ENCODE data around the gene PPM1K.
A peak's percentile ranks its signal among the peaks of the same experiment; 100 is the strongest.

Gene PPM1K

DNA sequence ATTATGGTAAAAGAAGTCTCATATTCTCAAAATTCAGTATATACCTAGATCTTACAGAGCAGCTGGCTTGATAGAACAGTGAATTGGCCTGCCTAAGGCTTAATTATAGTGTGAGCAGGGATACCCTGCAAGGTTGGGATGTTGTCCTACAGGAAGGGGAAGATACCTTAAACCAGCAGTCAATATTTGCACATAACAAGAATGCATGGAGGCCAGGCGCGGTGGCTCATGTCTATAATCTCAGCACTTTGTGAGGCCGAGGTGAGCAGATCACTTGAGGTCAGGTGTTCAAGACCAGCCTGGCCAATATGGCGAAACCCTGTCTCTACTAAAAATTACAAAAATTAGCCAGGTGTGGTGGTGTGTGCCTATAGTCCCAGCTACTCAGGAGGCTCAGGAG, 67.2 kb downstream of the PPM1K start:
- no peak for DNase-seq (ENCODE audit: low spot score)

DNA sequence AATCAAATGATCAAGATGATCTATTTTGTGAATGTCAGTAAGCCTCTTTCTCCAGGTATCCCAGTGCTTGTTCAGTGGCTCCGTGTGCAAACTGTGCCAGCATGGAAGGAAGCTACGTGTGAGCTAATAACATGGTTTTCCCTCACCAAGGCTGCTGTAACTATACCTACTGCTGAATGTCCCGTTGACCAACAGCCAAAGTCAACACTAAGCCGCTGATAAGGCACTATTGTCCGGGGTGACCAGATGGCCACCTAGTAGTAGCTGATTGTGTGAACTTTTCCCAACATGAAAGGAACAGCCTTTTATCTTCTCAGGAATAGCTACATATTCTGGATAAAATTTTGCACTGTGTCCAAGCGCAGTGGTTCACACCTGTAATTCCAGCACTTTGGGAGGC, 68.0 kb downstream of the PPM1K start:
- no peak for DNase-seq (ENCODE audit: low spot score)

DNA sequence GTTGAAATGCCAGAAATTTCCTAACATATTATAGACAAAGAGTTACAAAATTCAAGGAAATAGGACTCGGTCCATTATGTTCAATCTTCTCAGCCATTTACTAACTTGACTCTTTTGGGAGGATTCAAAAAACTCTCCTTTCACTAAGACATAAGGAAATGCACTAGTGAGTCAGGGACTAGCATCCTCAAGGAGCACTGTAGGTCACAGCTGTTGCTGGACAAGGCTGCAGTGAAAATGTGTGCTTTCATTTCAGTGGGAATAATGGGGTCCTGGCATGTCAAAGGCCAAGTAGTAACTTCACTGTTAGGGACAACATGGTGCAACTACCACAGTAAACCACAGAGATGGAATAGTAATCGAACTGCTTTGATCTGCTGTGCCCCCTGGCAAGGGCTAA, 69.0 kb downstream of the PPM1K start:
- DNase-seq (ENCODE audit: low spot score) = no peak

DNA sequence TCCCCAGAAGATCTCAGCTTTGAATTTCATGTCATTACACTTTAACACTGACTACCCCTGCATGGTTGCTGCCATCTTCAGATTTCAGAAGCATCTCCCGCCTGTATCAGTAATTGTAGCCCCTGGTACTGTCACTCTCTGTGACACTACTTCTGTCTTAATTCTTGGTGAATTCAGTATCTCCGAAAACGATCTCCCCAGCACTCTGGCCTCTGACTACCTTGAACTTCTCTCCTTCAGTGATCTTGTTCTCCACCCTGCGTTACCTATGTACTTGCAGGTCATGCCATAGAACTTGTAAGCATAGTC, 72.2 kb downstream of the PPM1K start:
- no peak for DNase-seq (ENCODE audit: low spot score)

DNA sequence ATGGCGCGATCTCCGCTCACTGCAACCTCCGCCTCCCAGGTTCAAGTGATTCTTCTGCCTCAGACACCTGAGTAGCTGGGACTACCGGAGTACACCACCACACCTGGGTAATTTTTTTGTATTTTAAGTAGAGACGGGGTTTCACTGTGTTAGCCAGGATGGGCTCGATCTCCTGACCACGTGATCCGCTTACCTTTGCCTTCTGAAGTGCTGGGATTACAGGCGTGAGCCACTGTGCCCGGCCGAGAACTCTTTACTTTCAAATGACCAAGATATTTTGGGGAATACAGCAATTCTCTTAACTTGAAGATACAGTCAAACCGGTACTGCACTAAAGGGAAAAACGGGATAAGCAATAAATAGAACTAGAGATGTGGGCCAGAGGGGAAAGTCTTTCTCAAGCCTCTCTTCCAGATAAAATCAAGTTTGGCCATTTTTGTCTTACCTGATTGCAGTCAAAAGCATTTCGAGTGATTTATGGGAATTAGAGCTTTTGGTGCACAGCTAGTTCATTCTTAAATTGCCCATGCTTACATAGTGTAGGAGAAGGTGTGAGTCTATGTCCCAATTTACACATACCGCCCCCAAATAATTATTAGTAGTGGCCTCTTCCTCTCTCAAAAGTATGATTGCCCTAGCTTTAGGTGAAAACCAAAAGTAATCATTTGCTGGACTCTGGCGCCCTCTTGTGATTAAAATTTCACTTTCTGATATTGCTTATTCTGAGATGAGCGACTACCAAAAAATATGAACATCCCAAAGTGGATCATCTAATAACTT, 72.7 kb downstream of the PPM1K start:
- peak; percentile 81 for DNase-seq (ENCODE audit: low spot score)

DNA sequence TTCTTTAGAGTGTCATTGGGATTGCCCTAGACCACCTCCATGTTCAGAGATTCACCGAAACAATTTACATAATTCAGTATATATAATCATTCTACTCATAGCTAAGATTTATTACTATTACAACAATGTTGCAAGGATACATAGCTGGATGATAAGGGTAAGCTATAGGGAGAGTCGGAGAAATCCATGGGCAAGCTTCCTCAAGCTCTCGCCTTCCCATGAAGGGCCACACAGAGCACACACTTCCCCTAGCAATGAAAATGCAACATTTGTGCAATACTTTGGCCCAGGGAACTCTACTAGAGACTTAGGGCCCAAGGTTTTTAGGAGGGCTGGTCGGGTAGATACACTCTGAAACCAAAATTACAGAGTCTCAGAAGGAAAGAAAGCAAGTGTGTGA, 76.2 kb downstream of the PPM1K start:
- DNase-seq (ENCODE audit: low spot score) = no peak
